Measurements from ENCODE around the gene TIMP2.

The TIMP2 gene

DNA sequence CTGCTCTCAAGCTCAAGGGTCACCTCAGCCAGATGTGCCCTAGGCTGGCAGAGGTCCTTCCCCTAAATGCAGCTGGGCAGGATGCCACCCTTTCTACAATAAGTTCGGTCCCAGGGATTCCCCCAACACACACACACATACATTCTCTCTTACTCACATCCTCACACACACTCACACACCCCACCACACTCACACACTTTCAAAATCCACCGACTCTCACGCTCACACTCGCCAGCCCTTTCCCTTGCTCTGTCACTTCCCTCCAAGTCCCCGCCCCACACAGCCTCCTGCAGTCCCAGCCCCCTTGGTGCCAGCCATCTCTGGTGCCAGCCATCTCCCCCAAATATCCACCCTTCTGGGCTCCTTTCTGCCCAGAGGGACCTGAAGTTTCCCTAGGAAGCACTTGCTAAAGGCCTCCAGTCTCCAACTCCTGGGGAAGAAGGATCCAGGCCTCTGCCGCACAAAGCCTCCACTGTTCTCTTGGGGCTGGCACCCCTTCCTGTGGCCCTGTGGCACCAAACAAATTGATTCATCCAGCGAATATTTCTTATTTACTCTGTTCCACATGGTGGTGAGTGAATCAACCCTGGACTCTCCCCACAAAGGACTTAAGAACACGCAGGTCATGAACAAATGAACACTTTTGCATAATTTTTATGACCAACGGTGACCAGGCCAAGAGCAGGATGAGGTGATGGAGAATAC, 80.7 kb downstream of the TIMP2 start:
- peaks cover 2% of the 10 kb centered on the region for H3K4me1 ChIP-seq (ENCODE audit: control insufficient read depth, insufficient read depth, low read length)
- no peaks in the 10 kb centered on the region for H3K9me3 ChIP-seq (ENCODE audit: control insufficient read depth, insufficient read depth, low read length)
- no peaks in the 10 kb centered on the region for H3K27me3 ChIP-seq (ENCODE audit: control insufficient read depth, insufficient read depth, low read length)
- H3K9ac ChIP-seq (ENCODE audit: low read depth, low read length): no peak overlapping the region
- H3K4me3 ChIP-seq (ENCODE audit: low read depth, low read length): no peak overlapping the region
- no peaks in the 10 kb centered on the region for H3K36me3 ChIP-seq (ENCODE audit: control insufficient read depth, insufficient read depth, low read length)

DNA sequence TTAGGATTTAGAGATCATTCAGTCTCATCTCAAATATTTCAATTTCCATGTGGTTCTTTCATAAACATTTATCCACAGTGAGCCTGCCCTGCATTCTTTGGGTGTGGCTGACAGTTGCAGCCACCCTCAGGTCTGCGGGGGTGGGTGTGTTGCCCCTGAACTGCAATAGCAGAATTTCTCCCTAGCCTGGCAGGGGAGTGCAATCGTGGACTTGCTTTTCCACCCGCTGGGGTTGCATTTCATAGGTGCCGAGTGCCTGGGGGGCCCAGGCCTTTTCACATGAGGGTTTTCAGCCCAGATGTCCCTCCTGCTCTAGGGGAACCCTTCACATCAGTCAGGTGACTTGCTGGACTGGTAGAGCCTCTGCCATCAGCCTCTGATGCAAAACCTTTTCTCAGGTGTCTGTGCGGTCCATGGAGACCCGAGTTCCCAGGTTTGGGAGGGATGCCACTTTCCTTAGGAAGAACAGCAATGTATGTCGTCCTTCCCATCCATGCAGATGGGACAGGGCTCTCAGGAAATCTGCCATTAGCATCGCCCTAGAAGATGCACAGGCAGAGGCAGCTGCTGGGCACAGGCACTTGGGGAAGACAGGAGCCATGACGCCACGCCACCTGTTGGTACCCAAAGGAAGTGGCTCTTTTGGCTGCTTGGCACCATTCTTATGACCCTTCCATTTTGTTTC, 82.2 kb downstream of the TIMP2 start:
- H3K4me1 ChIP-seq (ENCODE audit: control insufficient read depth, insufficient read depth, low read length): peaks cover 2% of the 10 kb centered on the region
- H3K27me3 ChIP-seq (ENCODE audit: control insufficient read depth, insufficient read depth, low read length): no peaks in the 10 kb centered on the region
- no peak overlapping the region for H3K9ac ChIP-seq (ENCODE audit: low read depth, low read length)
- no peak overlapping the region for H3K4me3 ChIP-seq (ENCODE audit: low read depth, low read length)
- H3K9me3 ChIP-seq (ENCODE audit: control insufficient read depth, insufficient read depth, low read length): no peaks in the 10 kb centered on the region
- no peaks in the 10 kb centered on the region for H3K36me3 ChIP-seq (ENCODE audit: control insufficient read depth, insufficient read depth, low read length)

DNA sequence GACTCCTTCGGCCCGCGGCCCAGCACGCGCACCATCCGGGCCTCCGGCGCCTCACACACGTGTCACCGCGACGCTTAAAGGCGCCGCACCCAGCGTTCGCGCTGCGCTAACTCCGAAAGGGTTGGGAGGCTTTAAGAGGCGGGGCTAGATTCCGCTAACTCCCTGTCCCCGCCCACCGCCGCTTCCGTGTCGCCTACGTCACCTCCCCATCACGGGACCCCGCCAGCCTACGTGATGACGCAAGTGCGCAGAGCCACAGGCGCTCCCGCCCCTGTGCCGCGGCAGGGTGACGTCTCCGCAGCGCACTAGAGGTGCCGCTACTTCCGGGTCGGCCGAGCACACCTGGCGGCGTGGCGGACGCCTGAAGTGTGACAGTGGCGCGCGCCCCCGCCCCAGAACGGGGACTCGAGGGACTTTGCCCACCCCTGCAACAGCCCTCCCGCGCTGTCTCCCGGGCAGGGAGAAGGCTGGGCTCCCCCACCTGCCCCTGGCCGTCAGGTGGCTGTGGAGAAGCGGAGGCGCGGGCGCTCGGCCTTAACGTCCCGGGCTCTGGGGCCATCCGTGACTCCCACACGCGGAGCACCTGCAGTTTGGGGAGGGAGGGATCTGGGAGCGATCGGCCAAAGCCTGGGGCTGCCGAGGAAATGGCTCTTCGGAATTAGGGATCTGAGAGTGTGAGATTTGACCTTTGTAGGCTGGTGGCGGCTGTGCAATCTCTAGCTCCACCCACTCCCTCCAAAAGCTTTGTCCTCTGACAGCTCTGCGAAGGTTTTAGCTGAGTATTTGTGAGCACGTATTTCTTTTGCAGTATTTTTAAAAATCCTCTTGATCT, 84.2 kb downstream of the TIMP2 start, which contains the start of gene USP36:
USP36 (minus strand) TSS at position 35 of the 832 bp plus-strand sequence. CDS start 4,451 bp downstream, outside the sequence.
- peak within 1 kb of the TSS; percentile 96 for H3K4me3 ChIP-seq (ENCODE audit: low read depth, low read length)
- peaks cover 18% of the 10 kb centered on the region for H3K36me3 ChIP-seq (ENCODE audit: control insufficient read depth, insufficient read depth, low read length)
- peaks cover 2% of the 10 kb centered on the region for H3K4me1 ChIP-seq (ENCODE audit: control insufficient read depth, insufficient read depth, low read length)
- no peaks in the 10 kb centered on the region for H3K9me3 ChIP-seq (ENCODE audit: control insufficient read depth, insufficient read depth, low read length)
- no peaks in the 10 kb centered on the region for H3K27me3 ChIP-seq (ENCODE audit: control insufficient read depth, insufficient read depth, low read length)
- peak within 1 kb of the TSS; percentile 88 for H3K9ac ChIP-seq (ENCODE audit: low read depth, low read length)

DNA sequence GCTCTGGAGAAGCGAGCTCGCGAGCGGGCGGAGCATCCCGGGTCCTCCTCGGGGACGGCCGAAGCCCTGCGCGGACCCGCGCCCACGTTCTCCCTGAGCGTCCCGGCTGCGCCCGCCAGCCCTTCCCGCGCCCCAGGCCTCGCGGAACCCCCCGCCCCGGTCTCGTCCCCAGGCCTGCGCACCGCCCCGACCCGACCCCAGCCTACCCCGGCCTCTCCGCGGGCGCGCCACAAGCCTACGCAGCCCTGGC, 84.7 kb downstream of the TIMP2 start:
- Histone ChIP-seq H3K4me3 (ENCODE audit: low read depth, low read length) (peak overlapping the region; percentile 96), H3K36me3 (ENCODE audit: control insufficient read depth, insufficient read depth, low read length) (peaks cover 23% of the 10 kb centered on the region), H3K4me1 (ENCODE audit: control insufficient read depth, insufficient read depth, low read length) (peaks cover 2% of the 10 kb centered on the region), H3K9ac (ENCODE audit: low read depth, low read length) (peak overlapping the region; percentile 82), H3K27me3 (ENCODE audit: control insufficient read depth, insufficient read depth, low read length) (no peaks in the 10 kb centered on the region), H3K9me3 (ENCODE audit: control insufficient read depth, insufficient read depth, low read length) (no peaks in the 10 kb centered on the region)

DNA sequence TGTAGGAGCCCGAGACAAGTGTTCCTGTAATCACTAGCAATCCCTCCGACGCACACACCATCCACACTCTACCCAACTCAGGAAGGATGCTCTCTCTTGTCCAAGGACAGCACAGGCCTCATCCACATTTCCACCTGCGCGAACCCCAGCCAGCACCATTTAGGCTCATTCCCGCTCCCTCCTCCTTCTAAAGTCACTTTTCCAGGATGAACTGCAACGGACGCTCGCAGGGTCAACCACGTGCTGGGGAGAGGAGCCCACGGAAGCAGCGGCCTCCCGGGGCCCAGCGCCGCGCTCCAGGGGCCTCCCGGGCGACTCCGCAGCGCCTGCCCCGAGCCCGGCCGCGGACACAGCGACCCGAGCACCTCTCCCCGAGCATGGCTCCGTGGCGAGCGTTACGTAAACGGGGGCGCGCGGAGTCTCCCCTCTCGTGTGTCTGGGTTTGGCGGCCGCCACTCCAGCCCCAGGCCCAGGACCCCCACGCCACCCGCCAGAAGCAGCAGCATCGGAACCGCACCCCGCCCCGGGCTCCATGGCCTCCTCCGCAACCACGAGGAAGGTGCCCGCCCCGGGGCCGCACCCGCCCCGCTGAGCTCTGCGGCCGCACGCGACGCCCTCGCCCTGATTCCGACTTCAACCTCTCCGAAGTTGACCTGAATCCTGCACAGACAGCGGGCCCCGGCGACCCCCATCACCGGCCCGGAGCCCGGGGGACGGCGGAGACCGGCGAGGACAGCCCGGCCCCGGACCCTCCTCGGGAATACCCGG, 85.2 kb downstream of the TIMP2 start:
- Histone ChIP-seq H3K9me3 (ENCODE audit: control insufficient read depth, insufficient read depth, low read length) (no peaks in the 10 kb centered on the region), H3K4me1 (ENCODE audit: control insufficient read depth, insufficient read depth, low read length) (peaks cover 2% of the 10 kb centered on the region), H3K27me3 (ENCODE audit: control insufficient read depth, insufficient read depth, low read length) (no peaks in the 10 kb centered on the region), H3K4me3 (ENCODE audit: low read depth, low read length) (peak overlapping the region; percentile 96), H3K9ac (ENCODE audit: low read depth, low read length) (peak overlapping the region; percentile 82), H3K36me3 (ENCODE audit: control insufficient read depth, insufficient read depth, low read length) (peaks cover 28% of the 10 kb centered on the region)

DNA sequence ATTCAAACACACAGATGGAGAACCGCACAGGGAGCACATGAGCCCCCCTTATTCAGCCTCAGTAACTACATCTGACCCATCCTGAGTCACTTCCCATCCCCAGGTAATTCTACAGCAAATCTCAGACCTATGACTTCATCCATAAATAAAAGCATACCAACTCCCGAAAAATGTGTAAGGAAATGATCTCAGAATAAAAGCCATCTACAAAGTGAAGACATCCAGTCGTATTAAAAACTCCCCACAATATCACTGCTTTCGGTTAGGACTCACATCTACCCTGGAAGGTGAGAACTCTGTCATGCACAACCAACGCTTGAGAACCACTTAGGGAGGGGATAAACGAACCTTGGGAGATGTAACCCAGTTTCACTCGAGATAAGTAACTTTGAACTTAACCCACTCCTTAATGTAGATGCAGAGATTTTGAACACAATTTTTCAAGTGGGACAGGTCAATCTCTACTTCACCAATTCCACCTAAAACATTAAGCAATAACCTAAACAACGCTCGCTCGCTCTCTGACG, 85.9 kb downstream of the TIMP2 start:
- no peaks in the 10 kb centered on the region for H3K27me3 ChIP-seq (ENCODE audit: control insufficient read depth, insufficient read depth, low read length)
- peaks cover 32% of the 10 kb centered on the region for H3K36me3 ChIP-seq (ENCODE audit: control insufficient read depth, insufficient read depth, low read length)
- H3K9ac ChIP-seq (ENCODE audit: low read depth, low read length): peak overlapping the region; percentile 82
- no peaks in the 10 kb centered on the region for H3K9me3 ChIP-seq (ENCODE audit: control insufficient read depth, insufficient read depth, low read length)
- H3K4me3 ChIP-seq (ENCODE audit: low read depth, low read length): peak overlapping the region; percentile 96
- peaks cover 2% of the 10 kb centered on the region for H3K4me1 ChIP-seq (ENCODE audit: control insufficient read depth, insufficient read depth, low read length)

DNA sequence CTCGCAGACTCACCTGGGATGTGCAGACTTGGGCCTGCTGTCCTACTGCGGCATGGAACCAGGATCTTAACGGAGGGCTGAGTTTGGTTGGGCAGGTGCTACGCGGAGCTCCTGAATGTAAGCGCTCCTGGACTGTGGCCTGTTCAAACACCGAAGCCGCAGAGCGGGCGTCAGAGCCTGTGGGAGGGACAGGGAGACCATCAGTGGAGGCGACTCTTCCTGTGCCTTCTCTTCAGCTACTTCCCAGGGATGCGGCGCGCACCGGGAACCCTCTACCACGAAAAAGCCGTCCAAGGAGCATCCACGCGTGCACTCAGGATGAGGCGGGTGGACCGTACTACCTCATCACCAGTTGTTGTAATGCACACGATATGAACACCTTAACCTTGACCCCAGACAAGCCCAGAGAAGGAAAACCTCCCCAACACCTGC, 86.6 kb downstream of the TIMP2 start:
- H3K4me1 ChIP-seq (ENCODE audit: control insufficient read depth, insufficient read depth, low read length): peaks cover 2% of the 10 kb centered on the region
- H3K4me3 ChIP-seq (ENCODE audit: low read depth, low read length): peak overlapping the region; percentile 96
- H3K27me3 ChIP-seq (ENCODE audit: control insufficient read depth, insufficient read depth, low read length): no peaks in the 10 kb centered on the region
- H3K9ac ChIP-seq (ENCODE audit: low read depth, low read length): peak overlapping the region; percentile 54
- H3K9me3 ChIP-seq (ENCODE audit: control insufficient read depth, insufficient read depth, low read length): no peaks in the 10 kb centered on the region
- peaks cover 37% of the 10 kb centered on the region for H3K36me3 ChIP-seq (ENCODE audit: control insufficient read depth, insufficient read depth, low read length)

DNA sequence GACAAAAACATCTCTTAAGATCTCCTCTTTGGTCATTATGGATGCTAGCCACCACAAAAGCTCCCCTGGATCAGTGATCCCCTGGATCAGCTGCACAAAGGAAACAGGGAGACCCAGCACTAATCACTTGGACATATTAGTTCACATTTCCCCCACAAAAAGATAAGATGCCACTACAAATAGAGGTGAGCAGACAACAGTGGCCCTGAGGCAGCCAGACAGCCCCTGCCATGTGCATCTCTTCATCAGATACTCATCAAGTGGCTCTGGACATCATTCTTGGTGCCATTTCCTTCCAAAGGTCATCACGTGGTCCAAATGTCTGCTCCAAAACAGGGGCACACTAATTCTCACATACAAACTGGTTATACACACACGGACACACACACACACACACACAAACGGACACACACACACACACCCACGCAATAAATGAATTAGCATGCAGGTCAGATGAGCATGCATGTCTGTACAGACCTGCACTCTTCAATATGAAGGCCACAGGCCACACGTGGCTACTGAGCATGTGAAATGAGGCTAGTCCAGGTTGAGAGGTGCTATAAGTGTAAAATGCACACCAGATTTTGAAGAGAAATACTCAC, 88.7 kb downstream of the TIMP2 start:
- Histone ChIP-seq H3K4me3 (ENCODE audit: low read depth, low read length) (no peak overlapping the region), H3K36me3 (ENCODE audit: control insufficient read depth, insufficient read depth, low read length) (peaks cover 50% of the 10 kb centered on the region)

DNA sequence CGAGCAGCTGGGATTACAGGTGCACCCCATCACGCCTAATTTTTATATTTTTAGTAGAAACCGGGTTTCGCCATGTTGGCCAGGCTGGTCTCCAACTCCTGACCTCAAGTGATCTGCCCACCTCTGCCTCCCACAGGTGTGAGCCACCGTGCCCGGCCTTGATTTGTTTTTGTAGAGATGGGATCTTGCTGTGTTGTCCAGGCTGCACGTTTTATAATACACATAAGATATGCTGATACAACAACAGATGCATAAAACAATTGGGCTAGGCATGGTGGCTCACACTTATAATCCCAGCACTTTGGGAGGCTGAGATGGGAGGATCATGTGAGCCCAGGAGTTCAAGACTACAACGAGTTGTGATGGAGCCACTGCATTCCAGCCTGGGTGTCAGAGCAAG, 90.6 kb downstream of the TIMP2 start:
- Histone ChIP-seq H3K9ac (ENCODE audit: low read depth, low read length) (no peak overlapping the region), H3K9me3 (ENCODE audit: control insufficient read depth, insufficient read depth, low read length) (no peaks in the 10 kb centered on the region), H3K36me3 (ENCODE audit: control insufficient read depth, insufficient read depth, low read length) (peaks cover 61% of the 10 kb centered on the region), H3K4me3 (ENCODE audit: low read depth, low read length) (no peak overlapping the region), H3K27me3 (ENCODE audit: control insufficient read depth, insufficient read depth, low read length) (no peaks in the 10 kb centered on the region), H3K4me1 (ENCODE audit: control insufficient read depth, insufficient read depth, low read length) (no peaks in the 10 kb centered on the region)

More for the DNA sequence above, 88.7 kb downstream of the TIMP2 start:
- H3K4me1 ChIP-seq (ENCODE audit: control insufficient read depth, insufficient read depth, low read length): peaks cover under 1% of the 10 kb centered on the region
- no peak overlapping the region for H3K9ac ChIP-seq (ENCODE audit: low read depth, low read length)
- no peaks in the 10 kb centered on the region for H3K9me3 ChIP-seq (ENCODE audit: control insufficient read depth, insufficient read depth, low read length)
- no peaks in the 10 kb centered on the region for H3K27me3 ChIP-seq (ENCODE audit: control insufficient read depth, insufficient read depth, low read length)

DNA sequence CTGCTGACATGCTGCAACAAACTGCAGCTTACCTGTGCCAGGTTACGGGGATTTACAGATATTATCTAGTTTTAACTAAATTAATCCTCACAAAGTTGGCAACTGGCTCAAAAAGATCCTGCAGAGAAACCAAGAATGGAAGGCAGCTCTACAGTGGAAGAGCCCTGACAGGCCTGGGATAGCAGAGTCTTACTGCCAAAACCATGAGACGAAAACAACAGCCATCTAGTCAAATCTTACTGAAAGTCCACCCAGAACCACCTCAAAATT, 92.7 kb downstream of the TIMP2 start:
- H3K27me3 ChIP-seq (ENCODE audit: control insufficient read depth, insufficient read depth, low read length): no peaks in the 10 kb centered on the region
- no peaks in the 10 kb centered on the region for H3K9me3 ChIP-seq (ENCODE audit: control insufficient read depth, insufficient read depth, low read length)
- no peak overlapping the region for H3K4me3 ChIP-seq (ENCODE audit: low read depth, low read length)
- H3K4me1 ChIP-seq (ENCODE audit: control insufficient read depth, insufficient read depth, low read length): no peaks in the 10 kb centered on the region
- peaks cover 69% of the 10 kb centered on the region for H3K36me3 ChIP-seq (ENCODE audit: control insufficient read depth, insufficient read depth, low read length)
- no peak overlapping the region for H3K9ac ChIP-seq (ENCODE audit: low read depth, low read length)

Data from iPS-15b (cell line).